BLaER1 treated with 17β-estradiol and CSF1 and Interleukin-3, amounts not matched to agents 10 nM and 100 nM (cell line): ENCODE data around the gene ZIC5.
A peak's percentile ranks its signal among the peaks of the same experiment; 100 is the strongest.

Source experiments
- H3K27ac ChIP-seq, 11 experiments: shearing (Covaris generic); formaldehyde crosslinking; 2 replicates each; pipeline ENCODE4 v1.8.1; 2022
- H3K27me3 ChIP-seq, 11 experiments: shearing (Covaris generic); formaldehyde crosslinking; 2 replicates each; pipeline ENCODE4 v1.8.1; 2022
- H3K36me3 ChIP-seq, 11 experiments: shearing (Covaris generic); formaldehyde crosslinking; 2 replicates each; pipeline ENCODE4 v1.8.1; 2022
- H3K4me1 ChIP-seq, 10 experiments: shearing (Covaris generic); formaldehyde crosslinking; 2 replicates each; pipeline ENCODE4 v1.8.1; 2022
- H3K4me2 ChIP-seq, 11 experiments: shearing (Covaris generic); formaldehyde crosslinking; 2 replicates each; pipeline ENCODE4 v1.8.1; 2022
- H3K4me3 ChIP-seq, 10 experiments: shearing (Covaris generic); formaldehyde crosslinking; 2 replicates each; pipeline ENCODE4 v1.8.1; 2022
- H3K9ac ChIP-seq, 11 experiments: shearing (Covaris generic); formaldehyde crosslinking; 2 replicates each; pipeline ENCODE4 v1.8.1; 2022
- H3K9me3 ChIP-seq, 11 experiments: shearing (Covaris generic); formaldehyde crosslinking; replicated peaks in 1 of 11; 2 replicates each; pipeline ENCODE4 v1.8.1; 2022
- H4K20me1 ChIP-seq, 11 experiments: shearing (Covaris generic); formaldehyde crosslinking; 2 replicates each; pipeline ENCODE4 v1.8.1; 2022
- Cebpa-rat ChIP-seq, 11 experiments: shearing (Covaris generic); IDR thresholded peaks; 2 replicates each; pipeline ENCODE4 v1.8.1; 2022

ZIC5 gene

GRCh38 chr13:99971576-99972189 lies at the start of gene ZIC5:
ZIC5 (minus strand) TSS chr13:99971767; CDS start chr13:99971603, 164 bp downstream.
- Histone ChIP-seq H3K36me3 (no peaks in the 10 kb centered on the region), H4K20me1 (peaks cover 0 to 64% (median 41%) of the 10 kb centered on the region in 11 experiments; a peak in 16 of 22 replicates), H3K4me2 (no peak within 1 kb of the TSS), H3K27me3 (peaks cover 99 to 100% (median 100%) of the 10 kb centered on the region in 11 experiments), H3K4me3 (peak within 1 kb of the TSS in 7 of 10 experiments; percentile 4 to 42 (median 22); a peak in 5 of 20 replicates), H3K9me3 (peaks cover 51 to 84% (median 71%) of the 10 kb centered on the region in 11 experiments), H3K9ac (no peak within 1 kb of the TSS), H3K4me1 (peaks cover 0 to 6% (median 0%) of the 10 kb centered on the region in 10 experiments; a peak in 1 of 20 replicates), H3K27ac (no peak within 1 kb of the TSS)
- no peak for TF ChIP-seq Cebpa-rat (IDR thresholded peaks at IDR 0.05)

GRCh38 chr13:100019780-100020356 lies 48.3 kb upstream of the ZIC5 start:
- Histone ChIP-seq H3K4me2 (no peak overlapping the region), H3K4me1 (no peaks in the 10 kb centered on the region), H3K9me3 (0 out of 22 replicates have a peak, but pooled peaks cover 0 to 10% (median 0%) of the 10 kb centered on the region in 11 experiments), H4K20me1 (no peaks in the 10 kb centered on the region), H3K9ac (no peak overlapping the region), H3K36me3 (no peaks in the 10 kb centered on the region), H3K4me3 (no peak overlapping the region), H3K27ac (no peak overlapping the region), H3K27me3 (no peaks in the 10 kb centered on the region)
- TF ChIP-seq Cebpa-rat (IDR thresholded peaks at IDR 0.05), result no peak

DNA sequence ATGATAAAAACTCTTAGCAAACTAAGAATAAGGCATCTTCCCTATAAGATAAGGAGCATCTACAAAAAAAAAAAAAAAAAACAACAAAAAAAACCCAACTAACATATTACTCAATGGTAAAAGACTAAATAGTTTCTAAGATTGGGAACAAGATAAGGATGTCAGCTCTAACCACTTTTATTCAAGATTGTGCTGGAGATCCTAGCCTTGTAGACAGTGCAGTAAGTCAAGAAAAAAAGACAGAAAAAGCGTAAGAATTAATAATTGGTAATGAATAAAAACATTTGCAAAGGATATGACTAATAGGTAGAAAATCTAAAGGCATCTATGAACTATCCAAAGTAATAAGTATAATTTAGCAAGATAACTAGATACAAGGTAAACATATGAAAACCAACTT lies 43.1 kb upstream of the ZIC5 start:
- Histone ChIP-seq H3K4me2 (no peak overlapping the region), H4K20me1 (no peaks in the 10 kb centered on the region), H3K4me3 (no peak overlapping the region), H3K9me3 (no peaks in the 10 kb centered on the region), H3K27me3 (no peaks in the 10 kb centered on the region), H3K27ac (no peak overlapping the region), H3K36me3 (no peaks in the 10 kb centered on the region), H3K4me1 (no peaks in the 10 kb centered on the region), H3K9ac (no peak overlapping the region)
- no peak for TF ChIP-seq Cebpa-rat (IDR thresholded peaks at IDR 0.05)

DNA sequence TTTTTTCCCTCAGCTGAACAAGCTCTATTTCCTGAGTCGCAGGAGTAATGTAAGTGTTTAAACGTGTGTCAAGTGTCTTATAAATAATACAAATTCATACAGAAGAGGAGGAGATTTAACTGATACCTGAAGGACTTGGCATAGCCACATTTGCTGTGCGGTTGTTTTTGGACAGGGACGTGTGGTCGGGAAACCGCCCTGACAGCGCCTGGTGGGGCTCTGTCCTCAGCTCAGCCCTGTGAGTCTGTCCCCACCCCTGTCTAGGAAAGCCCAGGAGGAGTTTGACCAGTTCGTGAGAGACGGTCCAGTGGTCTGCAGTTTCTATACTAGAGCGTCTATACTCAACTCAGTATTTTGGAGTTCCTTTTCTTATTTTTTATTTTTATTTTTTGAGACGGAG lies 26.7 kb upstream of the ZIC5 start:
- Histone ChIP-seq H3K9ac (no peak overlapping the region), H3K4me1 (no peaks in the 10 kb centered on the region), H3K9me3 (peaks cover 6 to 28% (median 11%) of the 10 kb centered on the region in 11 experiments; a peak in 14 of 22 replicates), H3K4me2 (no peak overlapping the region), H4K20me1 (peaks cover 0 to 37% (median 14%) of the 10 kb centered on the region in 11 experiments; a peak in 17 of 22 replicates), H3K27ac (no peak overlapping the region), H3K36me3 (no peaks in the 10 kb centered on the region), H3K27me3 (peaks cover 53 to 68% (median 63%) of the 10 kb centered on the region in 11 experiments), H3K4me3 (no peak overlapping the region)
- TF ChIP-seq Cebpa-rat (IDR thresholded peaks at IDR 0.05), result no peak

GRCh38 chr13:99997702-99998214 lies 26.2 kb upstream of the ZIC5 start:
- H3K27ac ChIP-seq, result no peak overlapping the region
- no peak for TF ChIP-seq Cebpa-rat (IDR thresholded peaks at IDR 0.05)
- H3K27me3 ChIP-seq, result peaks cover 58 to 73% (median 68%) of the 10 kb centered on the region in 11 experiments
- no peak overlapping the region for H3K4me2 ChIP-seq
- H3K4me1 ChIP-seq, result no peaks in the 10 kb centered on the region
- H3K36me3 ChIP-seq, result no peaks in the 10 kb centered on the region
- peaks cover 0 to 42% (median 14%) of the 10 kb centered on the region in 11 experiments; a peak in 17 of 22 replicates for H4K20me1 ChIP-seq
- H3K4me3 ChIP-seq, result no peak overlapping the region
- peaks cover 5 to 24% (median 10%) of the 10 kb centered on the region in 11 experiments; a peak in 13 of 22 replicates for H3K9me3 ChIP-seq
- no peak overlapping the region for H3K9ac ChIP-seq

GRCh38 chr13:99996381-99996973 lies 24.9 kb upstream of the ZIC5 start:
- Histone ChIP-seq H3K9me3 (peaks cover 5 to 30% (median 12%) of the 10 kb centered on the region in 11 experiments; a peak in 16 of 22 replicates), H3K4me3 (no peak overlapping the region), H3K4me2 (no peak overlapping the region), H3K4me1 (no peaks in the 10 kb centered on the region), H4K20me1 (peaks cover 0 to 55% (median 25%) of the 10 kb centered on the region in 11 experiments; a peak in 18 of 22 replicates), H3K27ac (no peak overlapping the region), H3K9ac (no peak overlapping the region), H3K36me3 (no peaks in the 10 kb centered on the region), H3K27me3 (peaks cover 70 to 86% (median 80%) of the 10 kb centered on the region in 11 experiments)
- no peak for TF ChIP-seq Cebpa-rat (IDR thresholded peaks at IDR 0.05)

GRCh38 chr13:99995589-99996380 lies 24.2 kb upstream of the ZIC5 start:
- Histone ChIP-seq H3K4me1 (no peaks in the 10 kb centered on the region), H4K20me1 (peaks cover 0 to 62% (median 32%) of the 10 kb centered on the region in 11 experiments; a peak in 18 of 22 replicates), H3K4me2 (no peak overlapping the region), H3K9ac (no peak overlapping the region), H3K9me3 (peaks cover 9 to 37% (median 19%) of the 10 kb centered on the region in 11 experiments; a peak in 18 of 22 replicates), H3K36me3 (no peaks in the 10 kb centered on the region), H3K27ac (no peak overlapping the region), H3K4me3 (no peak overlapping the region), H3K27me3 (peaks cover 77 to 93% (median 87%) of the 10 kb centered on the region in 11 experiments)
- TF ChIP-seq Cebpa-rat (IDR thresholded peaks at IDR 0.05), result no peak

GRCh38 chr13:99995104-99995588 lies 23.6 kb upstream of the ZIC5 start:
- H3K27me3 ChIP-seq, result peaks cover 84 to 97% (median 93%) of the 10 kb centered on the region in 11 experiments

More at GRCh38 chr13:99995104-99995588, 23.6 kb upstream of the ZIC5 start:
- H3K9me3 ChIP-seq, result peaks cover 12 to 43% (median 24%) of the 10 kb centered on the region in 11 experiments; a peak in 18 of 22 replicates
- no peak overlapping the region for H3K4me2 ChIP-seq
- no peak overlapping the region for H3K4me3 ChIP-seq
- no peaks in the 10 kb centered on the region for H3K36me3 ChIP-seq
- no peaks in the 10 kb centered on the region for H3K4me1 ChIP-seq
- peaks cover 0 to 69% (median 38%) of the 10 kb centered on the region in 11 experiments; a peak in 18 of 22 replicates for H4K20me1 ChIP-seq
- no peak for TF ChIP-seq Cebpa-rat (IDR thresholded peaks at IDR 0.05)
- H3K27ac ChIP-seq, result no peak overlapping the region
- no peak overlapping the region for H3K9ac ChIP-seq
